Subcutaneous adipose tissue (tissue), 4 donors: ENCODE results near the gene CLIC2. TPM values are rescaled to one million over a fixed set of nuclear protein-coding genes. Genes with fewer than 3 reads are reported as not detected.

Experiments used
- small RNA-seq: library from RNA; depleted of rRNA; stranded (forward); fragments of <200 nt; gene quantifications from one replicate; pipeline ENCODE3, GENCODE V24; 2016
- total RNA-seq, 4 donors: library from RNA; depleted of rRNA; stranded (reverse); fragments of >200 nt; gene quantifications; one replicate each; pipeline ENCODE4 v1.1.0, GENCODE V29; 2016

CLIC2 gene
- total RNA-seq, 4 donors from 2014 or later: 21.3 to 32.8 (median 27.9) TPM

Small RNAs within 50 kb of the gene (small RNA-seq; reads per million reads assigned to genes)
- gene AC234781.4: not detected
- gene MIR1184-2: not detected

Other genes starting within 250 kb of the CLIC2 start
- gene VBP1, start 118.2 kb downstream of the CLIC2 start, total RNA-seq: 10 to 100 TPM; 21.9 to 44.3 (median 26.8) TPM
- under 1 TPM in 2 of 4 donors, not detected in 2; 0.49 to 0.51 TPM for gene RAB39B, start 70.1 kb downstream of the CLIC2 start, total RNA-seq
- gene F8A2, start 47.5 kb upstream of the CLIC2 start, total RNA-seq: 1 to 10 TPM in 1 of 4 donors, not detected in 3; 2.0 TPM
- 10 to 100 TPM in 2 of 4 donors, 1 to 10 TPM in 2; 4.7 to 37.7 (median 10.2) TPM for gene F8A3, start 124.0 kb upstream of the CLIC2 start, total RNA-seq